ENCODE results near the gene BLOC1S4.

The BLOC1S4 gene

DNA sequence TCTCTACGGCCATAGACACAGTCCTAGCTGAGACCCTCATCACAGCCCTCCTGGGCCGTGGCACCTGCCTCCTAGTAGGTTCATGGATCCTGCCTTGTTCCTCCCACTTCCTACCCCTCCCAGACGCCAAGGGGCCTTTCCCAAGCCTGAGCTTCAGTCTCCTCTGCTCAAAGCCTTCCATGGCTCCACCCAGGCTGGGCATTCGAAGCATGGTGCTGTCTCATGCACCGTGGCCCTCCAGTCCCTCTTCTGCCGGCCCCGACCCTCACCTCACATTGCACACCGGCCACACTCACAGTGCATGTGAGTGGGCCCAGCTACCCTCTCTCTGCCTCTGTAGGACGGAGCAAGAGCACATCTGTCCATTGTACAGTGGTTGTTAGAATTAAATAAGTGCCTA lies 44.9 kb downstream of the BLOC1S4 start:
- no peak overlapping the region for H3K4me3 ChIP-seq (ENCODE audit: low read length)
- TF ChIP-seq, protein P1, sequence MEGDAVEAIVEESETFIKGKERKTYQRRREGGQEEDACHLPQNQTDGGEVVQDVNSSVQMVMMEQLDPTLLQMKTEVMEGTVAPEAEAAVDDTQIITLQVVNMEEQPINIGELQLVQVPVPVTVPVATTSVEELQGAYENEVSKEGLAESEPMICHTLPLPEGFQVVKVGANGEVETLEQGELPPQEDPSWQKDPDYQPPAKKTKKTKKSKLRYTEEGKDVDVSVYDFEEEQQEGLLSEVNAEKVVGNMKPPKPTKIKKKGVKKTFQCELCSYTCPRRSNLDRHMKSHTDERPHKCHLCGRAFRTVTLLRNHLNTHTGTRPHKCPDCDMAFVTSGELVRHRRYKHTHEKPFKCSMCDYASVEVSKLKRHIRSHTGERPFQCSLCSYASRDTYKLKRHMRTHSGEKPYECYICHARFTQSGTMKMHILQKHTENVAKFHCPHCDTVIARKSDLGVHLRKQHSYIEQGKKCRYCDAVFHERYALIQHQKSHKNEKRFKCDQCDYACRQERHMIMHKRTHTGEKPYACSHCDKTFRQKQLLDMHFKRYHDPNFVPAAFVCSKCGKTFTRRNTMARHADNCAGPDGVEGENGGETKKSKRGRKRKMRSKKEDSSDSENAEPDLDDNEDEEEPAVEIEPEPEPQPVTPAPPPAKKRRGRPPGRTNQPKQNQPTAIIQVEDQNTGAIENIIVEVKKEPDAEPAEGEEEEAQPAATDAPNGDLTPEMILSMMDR (conservative IDR thresholded peaks at IDR 0.05; ENCODE audit: low read depth, low read length), result no peak
- DNase-seq (ENCODE audit: low read depth), result no peak

DNA sequence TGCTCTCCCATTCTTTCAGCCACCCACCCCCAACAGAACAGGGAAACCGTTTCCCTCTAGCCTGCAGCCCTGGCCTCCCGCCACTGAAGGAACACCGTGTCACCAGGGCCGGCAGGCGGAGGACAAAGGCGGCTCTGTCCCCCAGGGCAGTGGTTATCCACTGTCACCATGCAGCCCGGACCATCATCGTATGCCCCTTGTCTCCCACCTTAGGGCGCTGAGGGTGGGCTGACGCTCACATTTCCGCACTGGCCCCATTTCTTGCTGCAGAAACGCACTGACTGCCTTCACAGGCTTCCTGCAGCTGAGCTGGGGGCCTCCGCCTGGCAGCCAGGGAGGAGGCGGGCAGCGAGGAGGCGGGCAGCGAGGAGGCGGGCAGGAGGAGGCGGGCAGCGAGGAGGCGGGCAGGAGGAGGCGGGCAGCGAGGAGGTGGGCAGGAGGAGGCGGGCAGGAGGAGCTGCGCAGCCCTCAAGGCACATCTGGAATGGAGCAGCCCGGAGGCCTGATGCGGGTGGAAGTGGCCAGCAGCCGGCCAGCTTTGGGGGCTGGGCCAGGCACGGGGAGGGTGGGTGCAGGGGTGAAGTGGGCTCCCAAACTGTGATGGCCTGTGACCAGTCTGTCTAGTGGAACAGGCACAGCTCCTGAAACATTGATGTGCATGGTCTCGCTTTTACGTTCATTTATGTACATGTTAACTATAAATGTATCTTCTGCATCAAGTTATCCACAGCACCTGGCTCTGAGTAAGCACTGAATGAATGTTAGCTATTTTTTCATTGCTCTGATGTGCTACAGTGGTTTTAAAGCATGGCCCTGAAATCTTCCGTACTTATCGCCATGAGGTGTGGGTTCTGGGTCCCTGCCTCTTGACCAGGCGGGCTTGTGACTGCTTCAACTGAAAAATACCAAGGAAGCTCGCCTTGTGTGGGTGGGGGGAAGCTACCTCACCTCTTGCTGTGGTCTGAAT lies 46.0 kb downstream of the BLOC1S4 start:
- H3K4me3 ChIP-seq (ENCODE audit: low read length), result no peak overlapping the region
- TF ChIP-seq, protein P1 (conservative IDR thresholded peaks at IDR 0.05; ENCODE audit: low read depth, low read length), result no peak
- DNase-seq (ENCODE audit: low read depth), result no peak

DNA sequence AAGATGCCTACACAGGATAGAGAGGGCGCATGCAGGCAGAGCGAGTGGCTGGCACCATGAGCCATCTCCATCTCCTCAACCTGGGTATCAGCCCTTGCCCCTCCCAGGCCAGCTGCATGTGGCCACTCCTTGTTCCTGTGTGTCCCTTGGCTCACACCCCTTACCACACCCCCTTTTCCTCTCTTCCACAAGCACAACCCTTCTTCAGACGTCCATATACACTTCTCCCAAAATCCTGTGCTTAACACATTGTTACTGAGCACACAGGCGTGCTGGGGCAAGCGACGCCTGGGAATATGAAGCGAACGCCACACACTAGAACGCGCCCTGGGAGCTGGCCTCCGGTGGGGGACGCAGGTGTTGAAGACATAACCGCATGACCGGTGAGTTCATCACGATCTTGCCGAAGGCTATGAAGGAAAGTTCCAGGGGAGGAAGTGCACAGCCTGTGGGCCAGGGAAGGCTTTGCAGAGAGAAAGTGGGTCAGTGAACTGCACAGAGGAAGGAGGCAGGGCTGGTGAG lies 47.4 kb downstream of the BLOC1S4 start:
- no peak overlapping the region for H3K4me3 ChIP-seq (ENCODE audit: low read length)

DNA sequence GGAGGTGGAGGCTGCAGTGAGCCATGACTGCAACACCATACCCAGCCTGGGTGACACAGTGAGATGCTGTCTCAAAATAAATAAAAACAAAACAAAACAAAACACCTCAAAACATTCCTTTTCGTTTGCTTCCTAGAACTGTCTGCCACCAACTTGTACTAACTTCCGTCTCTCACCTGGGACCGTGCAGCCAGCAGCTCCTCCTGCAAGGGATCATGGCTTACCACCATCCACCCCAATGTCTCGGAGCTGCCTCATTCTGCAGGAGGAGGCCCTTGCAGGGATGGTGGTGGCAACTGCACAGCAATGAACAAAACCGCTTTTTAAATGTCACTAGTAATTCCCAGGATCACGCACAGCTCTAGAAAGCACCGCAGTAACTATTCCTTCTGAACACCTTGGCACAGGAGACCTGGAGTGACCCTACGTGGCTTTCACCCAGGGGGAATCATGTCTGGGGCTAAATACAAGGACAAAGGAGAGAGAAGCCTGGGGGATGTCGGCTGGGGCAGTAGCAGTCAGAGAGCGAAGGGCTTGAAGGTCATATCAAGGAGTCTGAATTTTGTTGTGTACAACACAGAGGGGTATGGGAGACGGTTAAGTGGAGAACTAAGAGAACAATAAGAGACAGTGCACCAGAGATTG lies 49.1 kb downstream of the BLOC1S4 start:
- TF ChIP-seq, protein P1 (conservative IDR thresholded peaks at IDR 0.05; ENCODE audit: low read depth, low read length), result no peak
- H3K4me3 ChIP-seq (ENCODE audit: low read length), result no peak overlapping the region
- no peak for DNase-seq (ENCODE audit: low read depth)

More for the DNA sequence above, 47.4 kb downstream of the BLOC1S4 start:
- TF ChIP-seq, protein P1 (conservative IDR thresholded peaks at IDR 0.05; ENCODE audit: low read depth, low read length), result peak; percentile 19
- DNase-seq (ENCODE audit: low read depth), result no peak

DNA sequence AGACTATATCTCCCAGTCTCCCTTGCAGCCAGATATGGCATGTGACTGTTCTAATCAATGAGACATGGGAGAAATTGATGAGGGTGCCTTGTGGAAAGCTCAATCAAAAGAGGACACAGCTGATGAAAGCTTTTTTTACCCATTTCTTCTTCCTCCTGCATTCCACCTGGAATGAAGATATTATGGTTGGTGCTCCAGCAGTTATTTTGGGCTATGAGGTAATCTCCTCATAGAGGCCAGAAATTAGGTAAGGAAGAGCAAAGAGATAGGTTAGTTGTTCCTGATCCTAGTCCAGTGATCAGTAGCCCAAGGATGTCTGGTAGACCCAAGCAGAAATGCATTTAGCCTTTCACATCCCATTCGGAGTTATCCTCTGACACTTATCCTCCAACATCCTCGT lies 49.7 kb downstream of the BLOC1S4 start:
- DNase-seq (ENCODE audit: low read depth), result no peak
- TF ChIP-seq, protein P1 (conservative IDR thresholded peaks at IDR 0.05; ENCODE audit: low read depth, low read length), result no peak
- no peak overlapping the region for H3K4me3 ChIP-seq (ENCODE audit: low read length)

All from retinal pigment epithelial cell (primary cell).